ENCODE measurements around the gene SPACA4.

Gene SPACA4

GRCh38 chr19:48614436-48615230, 8.1 kb downstream of the SPACA4 start, which contains the start of gene FAM83E:
Gene FAM83E, minus strand, starts transcription at chr19:48615076. Its CDS starts 1,704 bp downstream, at chr19:48613372.
- Histone ChIP-seq H3K9me3 (ENCODE audit: insufficient read depth, low read depth, low read length) (no peaks in the 10 kb centered on the region), H3K27ac (ENCODE audit: low read length) (peak within 1 kb of the TSS; percentile 67), H3K36me3 (ENCODE audit: insufficient read depth, low read depth, low read length) (peaks cover 35% of the 10 kb centered on the region), H3K9ac (ENCODE audit: low read depth, low read length) (peak within 1 kb of the TSS; percentile 74), H3K4me3 (ENCODE audit: low read length) (peak within 1 kb of the TSS; percentile 40), H3K27me3 (ENCODE audit: insufficient read depth, low read length) (no peaks in the 10 kb centered on the region), H3K4me1 (ENCODE audit: insufficient read depth, low read length) (peaks cover 15% of the 10 kb centered on the region)

GRCh38 chr19:48615231-48616040, 8.9 kb downstream of the SPACA4 start:
- Histone ChIP-seq H3K4me3 (ENCODE audit: low read length) (peak overlapping the region; percentile 40; the same call in 1 of the 2 replicates), H3K9ac (ENCODE audit: low read depth, low read length) (peak overlapping the region; percentile 74; the same call in 1 of the 2 replicates), H3K27me3 (ENCODE audit: insufficient read depth, low read length) (no peaks in the 10 kb centered on the region), H3K36me3 (ENCODE audit: insufficient read depth, low read depth, low read length) (peaks cover 35% of the 10 kb centered on the region), H3K4me1 (ENCODE audit: insufficient read depth, low read length) (peaks cover 15% of the 10 kb centered on the region), H3K9me3 (ENCODE audit: insufficient read depth, low read depth, low read length) (no peaks in the 10 kb centered on the region), H3K27ac (ENCODE audit: low read length) (peak overlapping the region; percentile 67)

GRCh38 chr19:48616041-48616436, 9.5 kb downstream of the SPACA4 start:
- Histone ChIP-seq H3K27ac (ENCODE audit: low read length) (peak overlapping the region; percentile 67), H3K36me3 (ENCODE audit: insufficient read depth, low read depth, low read length) (peaks cover 35% of the 10 kb centered on the region), H3K4me3 (ENCODE audit: low read length) (peak overlapping the region; percentile 9; the same call in 1 of the 2 replicates), H3K9ac (ENCODE audit: low read depth, low read length) (peak overlapping the region; percentile 74; the same call in 1 of the 2 replicates), H3K4me1 (ENCODE audit: insufficient read depth, low read length) (peaks cover 15% of the 10 kb centered on the region), H3K9me3 (ENCODE audit: insufficient read depth, low read depth, low read length) (no peaks in the 10 kb centered on the region), H3K27me3 (ENCODE audit: insufficient read depth, low read length) (no peaks in the 10 kb centered on the region)

- H3K9me3 ChIP-seq (ENCODE audit: insufficient read depth, low read depth, low read length): no peaks in the 10 kb centered on the region
- H3K36me3 ChIP-seq (ENCODE audit: insufficient read depth, low read depth, low read length): peaks cover 35% of the 10 kb centered on the region
- peak overlapping the region; percentile 95; the same call in 1 of the 2 replicates for H3K4me3 ChIP-seq (ENCODE audit: low read length)
- peak overlapping the region; percentile 99; the same call in 1 of the 2 replicates for H3K9ac ChIP-seq (ENCODE audit: low read depth, low read length)
- H3K27ac ChIP-seq (ENCODE audit: low read length): no peak overlapping the region
- no peaks in the 10 kb centered on the region for H3K27me3 ChIP-seq (ENCODE audit: insufficient read depth, low read length)
- H3K4me1 ChIP-seq (ENCODE audit: insufficient read depth, low read length): peaks cover 15% of the 10 kb centered on the region
These were observed 10.0 kb downstream of the SPACA4 start for GRCh38 chr19:48616491-48617056.

GRCh38 chr19:48617146-48617937, 10.8 kb downstream of the SPACA4 start:
- no peaks in the 10 kb centered on the region for H3K27me3 ChIP-seq (ENCODE audit: insufficient read depth, low read length)
- no peak overlapping the region for H3K27ac ChIP-seq (ENCODE audit: low read length)
- peak overlapping the region; percentile 95 for H3K4me3 ChIP-seq (ENCODE audit: low read length)
- no peaks in the 10 kb centered on the region for H3K9me3 ChIP-seq (ENCODE audit: insufficient read depth, low read depth, low read length)
- H3K9ac ChIP-seq (ENCODE audit: low read depth, low read length): peak overlapping the region; percentile 99
- peaks cover 35% of the 10 kb centered on the region for H3K36me3 ChIP-seq (ENCODE audit: insufficient read depth, low read depth, low read length)
- peaks cover 15% of the 10 kb centered on the region for H3K4me1 ChIP-seq (ENCODE audit: insufficient read depth, low read length)

- Histone ChIP-seq H3K4me1 (ENCODE audit: insufficient read depth, low read length) (peaks cover 17% of the 10 kb centered on the region), H3K27ac (ENCODE audit: low read length) (peak overlapping the region; percentile 20), H3K27me3 (ENCODE audit: insufficient read depth, low read length) (no peaks in the 10 kb centered on the region), H3K9ac (ENCODE audit: low read depth, low read length) (peak overlapping the region; percentile 99), H3K4me3 (ENCODE audit: low read length) (peak overlapping the region; percentile 95), H3K9me3 (ENCODE audit: insufficient read depth, low read depth, low read length) (no peaks in the 10 kb centered on the region), H3K36me3 (ENCODE audit: insufficient read depth, low read depth, low read length) (peaks cover 35% of the 10 kb centered on the region)
These were observed 11.9 kb downstream of the SPACA4 start for GRCh38 chr19:48618278-48618915.

- Histone ChIP-seq H3K9me3 (ENCODE audit: insufficient read depth, low read depth, low read length) (no peaks in the 10 kb centered on the region), H3K4me3 (ENCODE audit: low read length) (peak within 1 kb of the TSS; percentile 95), H3K27me3 (ENCODE audit: insufficient read depth, low read length) (no peaks in the 10 kb centered on the region), H3K27ac (ENCODE audit: low read length) (peak within 1 kb of the TSS; percentile 41), H3K4me1 (ENCODE audit: insufficient read depth, low read length) (peaks cover 18% of the 10 kb centered on the region), H3K36me3 (ENCODE audit: insufficient read depth, low read depth, low read length) (peaks cover 35% of the 10 kb centered on the region), H3K9ac (ENCODE audit: low read depth, low read length) (peak within 1 kb of the TSS; percentile 99)
These were observed 12.6 kb downstream of the SPACA4 start, which contains the start of the genes RPL18 and SPHK2 for GRCh38 chr19:48618916-48619691. Gene RPL18, minus strand, starts transcription at chr19:48619178. Its CDS starts 35 bp downstream, at chr19:48619143. Gene SPHK2, plus strand, starts transcription at chr19:48619506. Its CDS starts 1,009 bp downstream, at chr19:48620515.

GRCh38 chr19:48619692-48620585, 13.4 kb downstream of the SPACA4 start:
- Histone ChIP-seq H3K4me1 (ENCODE audit: insufficient read depth, low read length) (peaks cover 15% of the 10 kb centered on the region), H3K27ac (ENCODE audit: low read length) (peak overlapping the region; percentile 41), H3K27me3 (ENCODE audit: insufficient read depth, low read length) (no peaks in the 10 kb centered on the region), H3K9me3 (ENCODE audit: insufficient read depth, low read depth, low read length) (no peaks in the 10 kb centered on the region), H3K9ac (ENCODE audit: low read depth, low read length) (peak overlapping the region; percentile 99), H3K36me3 (ENCODE audit: insufficient read depth, low read depth, low read length) (peaks cover 35% of the 10 kb centered on the region), H3K4me3 (ENCODE audit: low read length) (peak overlapping the region; percentile 95)

GRCh38 chr19:48623556-48624066, 17.1 kb downstream of the SPACA4 start:
- Histone ChIP-seq H3K4me1 (ENCODE audit: insufficient read depth, low read length) (peaks cover 11% of the 10 kb centered on the region; the same call in 1 of the 2 replicates), H3K9ac (ENCODE audit: low read depth, low read length) (peak overlapping the region; percentile 79; the same call in 1 of the 2 replicates), H3K27ac (ENCODE audit: low read length) (peak overlapping the region; percentile 41), H3K36me3 (ENCODE audit: insufficient read depth, low read depth, low read length) (no peaks in the 10 kb centered on the region), H3K9me3 (ENCODE audit: insufficient read depth, low read depth, low read length) (no peaks in the 10 kb centered on the region), H3K4me3 (ENCODE audit: low read length) (peak overlapping the region; percentile 62), H3K27me3 (ENCODE audit: insufficient read depth, low read length) (no peaks in the 10 kb centered on the region)
